NB4 (cell line): ENCODE data around the gene POLL.

Experiments
- CTCF ChIP-seq: IDR thresholded peaks from one replicate; pipeline ENCODE4 v1.5.1; 2012; ENCODE audit warnings: low read depth, low read length
- POLR2A ChIP-seq: IDR thresholded peaks from 2 replicates; pipeline ENCODE4 v1.6.1; 2011; ENCODE audit warnings: mild to moderate bottlenecking; ENCODE audit not compliant: insufficient read length; ENCODE audit errors: extremely low read depth

DNA sequence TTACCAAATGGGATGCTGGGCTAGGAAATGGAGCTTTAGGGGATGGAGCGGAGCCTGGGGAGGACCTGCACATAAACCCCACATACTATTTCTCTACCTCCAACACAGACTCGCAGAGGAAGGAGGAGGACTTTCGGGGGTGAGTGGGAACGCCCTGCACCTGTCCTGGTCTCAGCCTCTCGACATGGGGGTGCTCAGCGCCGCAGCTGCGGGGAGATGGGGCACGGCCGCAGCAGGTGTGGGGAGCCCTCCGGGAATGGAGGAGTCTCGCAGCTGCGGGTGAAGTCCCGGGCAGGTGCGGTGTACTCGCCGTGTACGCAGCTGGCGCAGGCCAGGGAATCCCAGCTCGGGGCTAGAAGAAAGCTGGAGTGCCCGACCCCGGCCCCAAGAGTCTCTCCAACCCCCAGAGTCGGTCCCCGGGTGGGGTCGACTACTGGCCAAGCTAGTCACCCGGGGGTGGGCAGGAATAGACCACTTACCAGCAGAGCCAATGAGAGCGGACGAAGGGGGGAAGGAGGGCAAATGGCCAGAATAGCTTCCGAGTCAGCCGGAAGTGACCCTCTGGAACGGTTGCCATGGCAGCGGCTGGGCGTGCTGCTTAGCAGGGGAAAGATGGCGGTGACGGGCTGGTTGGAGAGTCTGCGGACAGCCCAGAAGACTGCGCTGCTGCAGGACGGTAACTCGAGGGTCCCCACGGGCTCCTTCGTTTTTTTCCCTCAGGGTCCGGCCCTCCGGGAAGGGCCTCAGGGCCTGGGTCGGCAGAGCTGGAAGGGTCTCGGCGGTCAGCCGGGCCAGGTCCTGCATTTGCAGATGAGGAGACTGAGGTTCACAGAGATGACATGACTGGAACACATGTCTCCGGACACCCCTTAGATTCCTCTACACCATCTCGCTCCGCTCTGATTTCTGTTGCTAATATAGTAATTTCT, at the start of gene POLL, which contains the start of gene DPCD:
- peak; percentile 40 for TF ChIP-seq POLR2A
- TF ChIP-seq CTCF = no peak
